HG02943 (cell line): Measurements from ENCODE around the gene FOXJ3.
"Not testable (repeated sequence)": the region's sequence is repeated elsewhere in the genome, so short reads cannot be mapped to it uniquely, and the experiment has no call there.

Experiments used
- ATAC-seq: cut with Tn5 transposase; IDR thresholded peaks from one replicate; pipeline ENCODE4 v1.9.1; 2021; ENCODE audit warnings: mild to moderate bottlenecking, low read depth, moderate library complexity; ENCODE audit not compliant: unreplicated experiment

FOXJ3 gene

DNA sequence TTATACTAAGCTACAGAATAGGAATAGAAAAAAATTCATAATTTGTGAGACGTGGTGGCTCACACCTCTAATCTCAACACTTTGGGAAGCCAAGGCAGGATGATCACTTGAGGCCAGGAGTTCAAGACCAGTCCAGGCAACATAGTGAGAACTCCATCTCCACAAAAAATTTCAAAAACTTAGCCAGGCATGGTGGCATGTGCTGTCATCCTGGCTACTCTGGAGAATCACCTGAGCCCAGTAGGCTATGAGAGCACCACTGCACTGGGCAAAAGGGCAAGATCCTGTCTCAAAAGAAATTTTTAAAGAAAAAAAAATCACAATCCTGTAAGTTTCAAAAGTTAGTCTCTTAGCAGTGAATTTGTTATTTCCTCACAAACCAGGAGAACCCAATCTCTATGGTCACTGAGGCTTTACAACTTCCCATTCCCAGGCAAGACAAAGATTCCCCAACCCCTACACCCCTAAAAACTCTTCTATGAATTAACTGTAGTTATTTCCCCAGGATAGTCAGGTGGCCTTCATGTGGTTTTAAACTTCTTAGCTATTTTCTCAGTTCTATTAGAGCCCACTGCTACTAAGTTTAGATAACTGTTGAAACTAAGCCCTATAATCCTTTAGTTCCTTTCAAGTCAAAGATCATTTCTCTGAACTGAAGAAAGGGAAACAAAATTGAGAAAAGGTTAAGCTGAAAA lies 74.5 kb downstream of the FOXJ3 start:
- ATAC-seq, result no peak

DNA sequence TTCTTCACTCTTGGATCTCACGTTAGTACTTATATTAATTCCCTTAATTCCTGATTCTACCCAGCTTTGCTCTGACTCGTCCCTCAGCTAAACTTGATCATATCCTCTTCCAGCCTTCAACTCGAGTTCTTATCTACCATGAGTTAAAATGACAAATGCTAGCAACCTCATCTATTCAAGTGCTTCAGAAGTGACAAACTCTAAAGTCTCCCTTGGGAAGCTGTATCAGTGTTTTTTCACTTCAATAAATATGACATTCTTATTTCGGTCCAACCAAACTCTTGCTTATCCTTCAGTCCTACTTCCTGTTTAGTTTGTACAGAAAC lies 75.3 kb downstream of the FOXJ3 start:
- no peak for ATAC-seq

DNA sequence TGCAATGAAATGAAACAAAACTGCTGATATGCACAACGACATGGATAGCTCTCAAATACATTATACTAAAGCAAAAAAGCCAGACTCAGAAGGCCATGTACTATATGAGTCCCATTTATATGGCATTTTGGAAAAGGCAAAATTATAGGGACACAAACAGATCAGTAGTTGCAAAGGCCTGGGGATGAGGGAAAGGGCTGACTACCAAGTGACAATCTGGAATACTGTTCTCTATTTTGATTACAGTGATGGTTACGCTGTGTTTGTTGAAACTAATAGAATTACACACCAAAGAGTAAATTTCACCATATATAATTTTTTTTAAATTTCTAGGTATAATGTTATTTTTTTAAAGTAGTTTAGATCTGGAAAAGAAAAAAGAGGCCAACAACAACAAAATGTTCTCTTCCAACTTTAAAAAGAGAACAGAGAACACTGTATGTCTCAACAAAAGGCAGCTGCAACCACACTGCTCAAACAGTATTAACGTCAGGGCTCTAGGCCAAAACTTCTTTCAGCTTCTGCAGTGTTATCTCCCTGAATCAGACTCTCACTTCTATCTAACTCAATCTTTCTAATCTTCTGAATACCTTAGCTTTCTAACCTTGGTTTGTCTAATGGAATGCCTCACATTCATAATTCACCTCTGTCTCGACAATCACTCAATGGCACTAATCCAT lies 75.8 kb downstream of the FOXJ3 start:
- ATAC-seq, result no peak

DNA sequence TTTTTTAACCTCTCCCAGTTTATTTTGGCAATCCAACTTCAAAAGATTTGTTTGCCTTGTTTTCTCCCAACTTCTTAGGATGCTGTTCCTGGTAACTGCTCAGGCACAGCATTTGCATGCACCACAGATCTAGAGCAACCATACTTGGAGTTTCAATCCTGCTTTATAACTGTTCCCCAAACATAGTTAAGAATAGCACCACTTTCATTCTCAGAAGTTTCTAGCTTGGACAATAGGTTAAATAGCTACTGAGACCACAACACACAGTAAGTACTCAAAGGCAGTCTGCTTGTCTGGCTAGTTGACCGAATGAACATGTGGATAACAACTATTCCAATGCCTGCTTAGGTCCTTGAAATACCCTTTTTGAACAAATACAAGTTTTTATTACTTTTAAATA lies 76.8 kb downstream of the FOXJ3 start:
- no peak for ATAC-seq

DNA sequence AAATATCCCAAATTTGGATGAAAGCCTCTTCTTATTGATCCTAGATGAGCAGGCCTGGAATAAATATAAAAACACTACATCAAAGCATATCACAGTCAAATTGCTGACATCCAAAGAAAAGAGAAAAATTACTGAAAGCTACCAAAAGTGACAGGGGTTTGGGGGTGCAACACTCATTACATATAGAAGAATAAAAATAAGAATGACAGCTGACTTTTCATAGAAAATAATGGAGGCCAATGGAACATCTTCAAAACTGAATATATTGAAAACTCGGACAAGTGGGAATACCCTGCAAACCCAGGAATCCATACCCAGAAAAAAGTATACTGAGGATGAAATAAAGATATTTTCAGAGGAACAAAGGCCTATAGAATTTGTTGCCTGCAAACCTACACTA lies 84.0 kb downstream of the FOXJ3 start:
- no peak for ATAC-seq

DNA sequence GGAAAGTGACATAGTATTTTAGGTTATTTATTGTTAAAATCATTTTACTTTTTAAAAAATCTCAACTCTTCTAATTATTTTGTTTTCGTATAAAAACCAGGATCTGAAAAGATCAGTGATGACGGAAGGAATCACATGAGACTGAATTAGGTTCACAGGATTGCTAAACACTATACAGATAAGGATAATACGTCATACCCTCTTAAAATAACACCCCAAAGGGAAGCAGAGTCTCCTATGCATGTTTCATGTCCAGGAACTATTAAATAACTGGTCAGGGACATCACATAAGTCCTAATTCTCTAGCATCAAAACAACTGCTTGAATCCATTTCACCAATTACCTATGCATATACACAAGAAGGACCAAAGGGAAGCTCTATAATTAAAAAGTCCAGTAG lies 84.9 kb downstream of the FOXJ3 start:
- no peak for ATAC-seq

DNA sequence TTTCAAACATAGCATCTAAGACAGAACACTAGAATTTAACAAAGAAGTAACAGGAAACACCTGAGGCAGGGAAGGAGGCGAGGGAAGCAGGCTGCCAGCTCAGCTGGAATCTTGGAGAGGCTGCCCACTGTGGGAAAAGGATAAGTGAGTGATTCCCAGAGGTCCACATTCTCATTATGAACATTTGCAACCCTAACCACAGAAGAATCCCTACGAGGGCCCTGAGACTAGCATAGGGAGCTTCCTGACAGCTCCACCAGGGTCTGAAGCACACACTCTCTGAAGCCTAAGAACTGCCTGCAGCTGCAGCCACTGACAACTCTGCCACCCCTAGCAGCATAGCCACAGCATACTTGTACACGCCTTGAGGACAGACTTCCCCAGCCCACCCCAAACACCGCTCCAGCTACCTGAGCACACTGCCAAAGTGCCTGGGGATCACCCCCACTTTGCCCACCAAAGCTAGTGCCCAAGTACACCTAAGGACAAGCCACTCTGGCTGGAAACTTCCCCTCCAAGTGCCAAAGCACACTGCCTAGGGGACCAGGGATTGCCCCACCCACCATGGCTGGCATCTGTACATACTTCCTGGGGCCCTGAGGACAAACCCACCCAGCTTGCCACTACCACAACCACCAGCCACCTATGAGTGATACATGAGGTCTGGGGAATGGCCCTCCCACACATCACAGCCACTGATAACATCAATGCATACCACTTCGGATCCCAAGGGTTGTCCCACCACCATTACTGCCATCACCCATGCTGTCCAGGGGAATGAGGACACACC lies 93.9 kb downstream of the FOXJ3 start:
- ATAC-seq, result no peak

DNA sequence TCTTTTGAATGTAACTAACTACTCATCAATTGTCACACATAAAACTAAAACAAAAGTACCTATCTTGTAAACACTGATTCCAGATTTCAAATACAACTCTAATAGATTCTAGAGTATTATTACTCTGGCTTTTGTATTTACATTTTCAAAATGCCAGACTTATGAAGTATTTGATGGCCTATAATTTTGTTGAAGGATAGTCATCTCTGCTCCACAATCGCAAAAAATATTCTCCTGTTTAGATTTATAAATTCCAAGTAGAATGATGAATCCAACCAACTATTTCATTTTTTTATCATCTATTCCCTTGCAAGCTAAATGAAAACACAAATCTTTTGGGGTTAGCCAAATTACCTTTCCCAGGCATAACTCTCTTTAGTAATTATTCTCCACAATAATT lies 95.5 kb downstream of the FOXJ3 start:
- no peak for ATAC-seq

DNA sequence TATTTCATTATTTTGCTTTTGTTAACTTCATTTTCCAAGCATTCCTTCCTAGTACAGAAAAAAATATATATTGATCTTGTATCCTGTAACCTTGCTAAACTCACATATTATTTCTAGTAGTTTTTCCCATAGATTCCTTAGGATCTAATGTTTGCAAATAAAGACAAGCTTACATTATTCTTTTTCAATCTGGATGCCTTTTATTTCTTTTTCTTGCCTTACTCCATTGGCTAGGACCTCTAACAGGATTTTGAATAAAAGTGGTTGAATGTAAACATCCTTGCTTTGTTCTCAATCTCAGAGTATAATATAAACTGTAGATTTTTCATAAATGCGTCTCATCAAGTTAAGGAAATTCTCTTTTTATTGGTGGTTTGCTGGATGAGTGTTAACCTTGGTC lies 96.0 kb downstream of the FOXJ3 start:
- ATAC-seq, result no peak

DNA sequence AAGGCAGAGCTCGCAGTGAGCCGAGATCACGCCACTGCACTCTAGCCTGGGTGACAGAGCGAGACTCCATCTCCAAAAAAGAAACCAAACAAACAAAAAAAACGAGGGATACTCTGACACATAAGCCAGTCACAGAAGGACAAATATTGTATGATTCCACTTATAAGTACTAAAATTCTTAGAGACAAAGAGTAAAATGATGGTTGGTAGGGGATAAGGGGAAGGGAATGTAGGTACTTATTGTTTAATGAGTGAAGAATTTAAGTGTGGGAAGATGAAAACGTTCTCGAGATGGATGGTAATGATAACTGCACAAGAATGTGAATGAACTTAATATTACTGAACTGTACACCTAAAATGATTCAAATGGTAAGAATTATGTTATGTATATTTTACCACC lies 103.8 kb downstream of the FOXJ3 start:
- no peak for ATAC-seq

DNA sequence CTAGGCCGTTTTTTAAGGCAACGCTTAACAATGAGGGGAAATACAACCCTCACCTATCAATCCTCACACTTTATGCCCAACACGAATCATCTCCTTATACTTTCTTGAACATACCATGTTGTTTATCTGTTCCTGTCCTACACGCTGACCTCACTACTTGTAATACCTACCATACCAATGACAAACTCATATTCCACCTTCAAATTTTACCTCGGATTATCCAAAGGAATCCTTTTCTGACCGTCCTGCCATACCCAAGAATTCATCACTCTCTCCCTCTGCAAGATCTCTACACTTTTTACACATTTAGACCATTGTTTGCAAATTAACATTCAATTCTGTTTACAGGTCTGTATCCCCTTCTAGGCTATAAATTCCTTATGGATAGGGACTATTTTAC lies 106.1 kb downstream of the FOXJ3 start:
- ATAC-seq, result no peak

DNA sequence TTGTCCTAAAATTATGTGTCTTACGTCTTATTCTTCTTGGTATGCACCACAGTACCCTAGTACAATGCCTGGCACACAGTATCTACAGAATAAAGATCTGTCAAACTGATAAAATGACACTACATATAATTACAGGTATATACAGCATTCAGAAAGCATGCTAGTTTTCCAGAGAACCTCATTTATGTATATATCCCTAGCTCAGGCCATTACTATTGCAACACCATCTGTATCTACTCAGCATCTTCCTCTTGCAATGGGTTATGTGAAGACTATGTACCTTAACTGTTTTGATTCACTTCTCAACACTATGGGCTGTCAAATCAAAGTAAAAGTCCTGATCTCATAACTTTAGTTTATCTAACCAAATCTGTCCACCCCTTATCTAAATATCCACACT lies 112.0 kb downstream of the FOXJ3 start:
- no peak for ATAC-seq

DNA sequence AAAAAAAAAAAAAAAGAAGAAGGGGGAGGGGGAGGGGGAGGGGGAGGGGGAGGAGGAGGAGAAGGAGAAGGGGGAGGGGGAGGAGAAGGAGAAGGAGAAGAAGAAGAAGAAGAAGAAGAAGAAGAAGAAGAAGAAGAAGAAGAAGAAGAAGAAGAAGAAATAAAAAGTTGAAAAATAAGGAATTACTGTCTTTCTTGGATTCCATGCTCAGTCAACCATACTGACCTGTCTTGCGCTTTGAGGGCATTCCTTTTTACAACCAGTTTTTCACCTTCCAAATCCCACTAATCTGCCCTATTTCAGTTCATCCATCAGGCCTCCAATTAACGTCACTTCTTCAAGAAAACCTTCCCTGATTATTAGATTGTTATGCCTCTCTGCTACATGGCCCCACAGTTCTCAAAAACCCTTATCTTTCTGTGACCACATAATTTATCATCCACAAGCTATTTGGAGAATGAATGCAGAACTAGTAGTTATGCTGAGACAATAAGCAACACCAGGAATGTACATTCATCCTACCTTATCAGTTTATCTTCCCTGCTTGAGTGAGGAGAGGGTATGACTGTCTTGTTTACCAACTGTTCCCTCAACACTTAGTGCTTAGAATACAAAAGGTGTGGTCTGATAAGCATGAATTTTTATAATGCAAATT lies 113.0 kb downstream of the FOXJ3 start:
- no peak for ATAC-seq

DNA sequence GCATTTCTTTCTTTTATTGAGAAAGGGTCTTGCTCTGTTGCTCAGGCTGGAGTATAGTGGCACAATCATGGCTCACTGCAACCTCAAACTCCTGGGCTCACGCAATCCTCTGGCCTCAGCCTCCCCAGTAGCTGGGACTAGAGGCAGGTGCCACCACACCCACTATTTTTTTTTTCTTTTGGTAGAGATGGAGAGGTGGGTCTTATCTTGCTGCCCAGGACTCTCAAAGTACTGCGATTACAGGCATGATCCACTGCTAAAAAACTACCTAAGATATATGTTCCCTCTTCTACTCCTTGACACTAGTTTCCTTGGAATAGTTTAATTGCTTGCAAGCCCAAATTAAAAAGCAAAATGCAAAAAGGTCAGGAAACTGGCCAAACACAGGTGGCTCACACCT lies 113.6 kb downstream of the FOXJ3 start:
- ATAC-seq, result no peak

DNA sequence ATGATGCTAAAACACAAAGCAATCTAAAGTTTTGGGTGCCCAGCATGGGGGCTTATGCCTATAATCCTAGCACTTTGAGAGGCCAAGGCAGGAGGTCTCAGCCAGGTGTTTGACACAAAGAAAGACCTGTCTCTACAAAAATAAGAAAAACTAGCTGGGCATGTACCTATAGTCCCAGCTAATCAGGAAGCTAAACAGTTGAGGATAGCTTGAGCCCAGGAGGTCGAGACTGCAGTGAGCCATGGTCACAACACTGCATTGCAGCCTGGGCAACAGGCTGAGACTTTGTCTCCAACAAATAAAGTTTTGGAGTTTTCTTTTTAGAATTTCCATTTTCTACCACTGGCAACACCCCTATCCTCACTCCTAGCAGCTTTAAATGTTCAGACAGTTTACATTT lies 115.4 kb downstream of the FOXJ3 start:
- ATAC-seq, result no peak

DNA sequence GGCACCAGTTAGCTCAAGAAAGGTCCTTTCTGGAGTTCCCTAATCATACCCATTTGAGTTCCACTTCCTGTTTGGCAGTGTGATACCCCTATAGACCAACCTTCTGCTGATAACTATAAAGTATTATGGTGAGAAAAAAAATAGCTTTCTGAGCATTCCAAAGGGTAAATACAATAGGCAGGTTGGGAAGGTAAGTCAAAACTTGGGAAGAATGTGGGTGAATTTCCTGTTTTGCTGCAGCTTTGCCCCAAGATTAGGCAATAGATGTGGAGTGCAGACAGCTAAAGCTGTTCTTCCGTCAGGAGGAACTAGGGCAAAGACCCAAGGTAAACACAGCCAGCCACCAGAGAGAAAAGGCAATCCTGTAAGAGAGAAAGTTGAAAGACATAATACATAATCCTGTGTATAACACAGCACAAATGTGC lies 120.6 kb downstream of the FOXJ3 start:
- ATAC-seq, result no peak

DNA sequence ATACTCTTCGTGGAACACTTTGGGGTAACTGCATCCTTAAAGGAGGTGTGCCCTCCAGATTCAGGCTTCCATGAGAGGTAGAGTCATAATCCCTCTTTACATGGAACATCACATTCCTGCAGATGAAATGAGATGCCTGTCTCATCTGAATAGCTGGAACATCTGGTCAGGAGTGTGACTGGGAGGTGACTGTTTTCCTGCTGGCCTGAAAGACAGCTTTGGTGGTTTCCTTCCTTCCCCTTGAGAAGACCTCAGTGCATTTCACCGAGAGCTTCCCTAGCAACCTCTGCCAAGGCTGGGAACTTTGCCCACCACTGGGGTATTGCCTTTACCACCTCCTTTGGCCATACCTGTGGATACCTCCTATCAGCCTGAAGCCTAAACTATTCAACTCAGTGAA lies 123.8 kb downstream of the FOXJ3 start:
- ATAC-seq, result no peak

DNA sequence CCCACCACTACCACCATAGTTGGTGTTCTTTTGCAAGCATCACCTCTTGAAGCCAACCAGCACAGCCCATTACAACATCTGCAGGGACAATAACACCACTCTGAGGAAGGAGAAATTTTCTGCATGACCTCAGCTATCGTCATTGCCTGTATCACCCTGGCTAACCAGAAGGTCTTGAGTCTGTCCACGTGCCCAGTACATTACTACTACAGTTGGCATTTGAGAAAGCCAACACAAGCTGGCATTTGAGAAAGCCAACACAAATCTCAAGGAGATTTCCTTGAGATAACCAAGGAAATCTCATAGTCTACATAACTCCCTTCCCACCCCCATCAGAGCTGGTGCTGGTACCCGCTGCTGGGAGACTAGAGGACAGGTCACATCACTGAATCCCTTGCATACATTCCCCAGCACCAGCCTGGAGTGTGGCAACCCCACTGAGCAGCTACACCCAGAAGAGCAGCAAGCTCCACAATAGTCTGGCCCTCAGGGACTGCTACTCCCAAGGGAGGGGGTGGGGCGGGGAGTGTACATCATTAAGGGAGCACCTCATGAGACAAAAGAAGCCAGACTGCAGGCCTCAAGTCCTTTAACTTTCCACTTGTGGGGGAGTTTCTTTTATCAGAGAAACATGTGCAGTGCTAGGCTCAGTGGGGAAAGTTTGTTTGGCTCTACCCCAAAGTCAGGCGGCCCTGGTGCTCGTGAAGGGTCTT lies 124.5 kb downstream of the FOXJ3 start:
- no peak for ATAC-seq

DNA sequence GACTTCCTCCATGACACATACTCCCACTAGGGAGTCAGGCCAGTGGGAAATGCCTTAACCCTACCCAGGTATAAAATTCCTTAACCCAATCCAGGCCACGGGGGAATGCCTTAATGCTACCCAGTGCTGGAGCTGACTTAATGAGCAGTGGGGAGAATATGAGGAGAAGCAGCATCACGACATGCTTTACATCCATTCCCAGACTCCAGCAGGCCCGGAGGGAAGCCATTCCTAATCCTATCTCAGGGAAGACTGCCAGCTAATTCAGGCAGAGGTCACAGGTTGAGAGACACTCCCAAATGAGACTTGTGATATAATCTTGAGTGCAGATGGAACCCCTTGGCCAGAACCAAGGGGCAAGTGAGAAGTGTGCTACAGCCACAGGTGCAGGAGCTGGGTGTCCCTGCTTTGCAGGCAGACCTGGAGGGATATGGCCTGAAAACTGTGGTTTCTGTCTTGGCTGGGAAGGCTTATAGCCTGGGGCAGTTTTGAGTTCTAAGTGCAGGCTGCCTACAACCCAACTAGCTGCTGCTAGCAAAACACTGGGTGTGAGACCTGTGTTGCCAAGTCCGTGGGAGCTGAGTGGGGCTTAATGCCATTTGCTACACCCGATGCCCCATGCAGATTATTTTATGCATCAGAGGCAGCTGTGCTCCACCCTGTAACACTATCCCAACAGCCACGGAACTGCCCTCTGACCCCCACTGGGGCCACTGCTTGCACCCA lies 125.3 kb downstream of the FOXJ3 start:
- ATAC-seq, result no peak

DNA sequence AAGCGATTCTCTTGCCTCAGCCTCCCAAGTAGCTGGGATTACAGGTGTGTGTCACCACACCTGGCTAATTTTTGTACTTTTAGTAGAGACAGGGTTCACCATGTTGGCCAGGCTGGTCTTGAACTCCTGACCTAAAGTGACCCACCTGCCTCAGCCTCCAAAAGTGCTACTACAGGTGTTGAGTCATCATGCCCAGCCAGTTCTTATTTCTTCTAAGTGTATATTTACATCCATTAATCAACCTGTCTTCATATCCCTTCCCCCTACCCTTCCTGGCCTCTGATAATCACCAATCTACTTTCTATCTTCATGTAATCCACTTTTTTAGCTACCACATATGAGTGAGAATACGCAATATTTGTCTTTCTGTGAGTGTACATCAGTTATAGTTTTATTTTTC lies 128.1 kb downstream of the FOXJ3 start:
- ATAC-seq, result not testable (repeated sequence)
